K562 (cell line): ENCODE measurements around the gene DOCK6. TPM values are rescaled to one million over a fixed set of nuclear protein-coding genes. Genes with fewer than 3 reads are reported as not detected.

Source experiments
- ASH1L ChIP-seq: fragments of 450-650 bp; IDR thresholded peaks from 2 replicates; pipeline ENCODE4 v1.6.1; 2018; ENCODE audit warnings: borderline replicate concordance, mild to moderate bottlenecking, low read depth; ENCODE audit not compliant: partially characterized antibody
- CREB1 ChIP-seq, 2 experiments: sonication (generic) in 1 of 2; formaldehyde crosslinking in 1 of 2; IDR thresholded peaks; 2 replicates each; pipeline versions ENCODE4 v1.6.1 to v1.8.0; 2012 to 2022; ENCODE audit warnings: inconsistent platforms in 1 of 2, mild to moderate bottlenecking in 1 of 2, missing genetic modification reagents in 1 of 2, moderate library complexity in 1 of 2
- ELK1 ChIP-seq: sonication (generic); formaldehyde crosslinking; IDR thresholded peaks from 2 replicates; pipeline ENCODE4 v1.8.1; 2022; ENCODE audit warnings: missing genetic modification reagents
- FUS ChIP-seq: fragments of 200-400 bp; formaldehyde crosslinking; optimal IDR thresholded peaks from 2 replicates; pipeline ENCODE3; 2017; ENCODE audit warnings: low read depth, low read length
- HBP1 ChIP-seq: fragments of 450-650 bp; formaldehyde crosslinking; IDR thresholded peaks from 2 replicates; pipeline ENCODE4 v1.4.0; 2022; ENCODE audit warnings: missing genetic modification characterization
- HMGXB4 ChIP-seq: sonication (generic); formaldehyde crosslinking; IDR thresholded peaks from 2 replicates; pipeline ENCODE4 v1.8.1; 2023; ENCODE audit warnings: mild to moderate bottlenecking, missing genetic modification reagents
- NUFIP1 ChIP-seq: fragments of 450-650 bp; IDR thresholded peaks from 2 replicates; pipeline ENCODE4 v1.6.1; 2018; ENCODE audit not compliant: partially characterized antibody
- POLR2AphosphoS5 ChIP-seq: IDR thresholded peaks from 2 replicates; pipeline ENCODE4 v1.6.1; 2011; ENCODE audit warnings: mild to moderate bottlenecking, low read depth, low read length, moderate library complexity; ENCODE audit not compliant: control insufficient read depth, insufficient read depth
- PTRF ChIP-seq: fragments of 450-650 bp; IDR thresholded peaks from 2 replicates; pipeline ENCODE4 v1.6.1; 2016; ENCODE audit warnings: mild to moderate bottlenecking, missing genetic modification characterization, missing compliant biosample characterization
- RB1 ChIP-seq: fragments of 450-650 bp; IDR thresholded peaks from 2 replicates; pipeline ENCODE4 v1.6.1; 2017; ENCODE audit warnings: low read depth, mild to moderate bottlenecking
- RBBP5 ChIP-seq: fragments of 200-600 bp; sonication (generic); IDR thresholded peaks from 2 replicates; pipeline ENCODE4 v1.6.1; 2012; ENCODE audit warnings: borderline replicate concordance, mild to moderate bottlenecking, low read length, control low read depth, inconsistent platforms; ENCODE audit not compliant: insufficient read depth, poor library complexity, severe bottlenecking
- ZKSCAN8 ChIP-seq: fragments of 200-800 bp; sonication (Bioruptor generic); IDR thresholded peaks from 2 replicates; pipeline ENCODE4 v1.6.1; 2016; ENCODE audit warnings: missing genetic modification characterization, missing compliant biosample characterization
- ZMIZ1 ChIP-seq, 2 experiments: fragments of 150-350 bp in 1 of 2; IDR thresholded peaks; 2 replicates each; pipeline ENCODE4 v1.6.1; 2012 to 2016; ENCODE audit warnings: low read depth in 2 of 2, low read length in 2 of 2, mild to moderate bottlenecking in 1 of 2, moderate library complexity in 1 of 2
- ZNF121 ChIP-seq: sonication (generic); formaldehyde crosslinking; conservative IDR thresholded peaks from 2 replicates; pipeline ENCODE4 v1.8.0; 2022; ENCODE audit warnings: missing genetic modification reagents
- ZNF445 ChIP-seq: fragments of 250-450 bp; sonication (Bioruptor Pico); IDR thresholded peaks from 2 replicates; pipeline ENCODE4 v1.4.0; 2020; ENCODE audit warnings: low read depth, mild to moderate bottlenecking, moderate library complexity
- polyA plus RNA-seq, 8 experiments: library from polyadenylated mRNA; depleted of rRNA in 4 of 8; stranded (reverse) in 5 of 8; unstranded in 3 of 8; fragments of >200 nt; fragmentation: Nextera tagmentation in 2 of 8; fragmentation: Illumina TruSeq in 1 of 8; extraction: Ambion mirVana in 2 of 8; extraction: Trizol in 1 of 8; gene quantifications; 2 replicates each; pipeline versions ENCODE4 v1.2.1 to v1.2.3, GENCODE V29; 2011 to 2014; ENCODE audit warnings: inconsistent platforms in 1 of 8, missing spikeins in 1 of 8
- total RNA-seq, 7 experiments: library from RNA; depleted of rRNA in 6 of 7; stranded (reverse); fragments of >200 nt in 6 of 7; fragmentation: Illumina TruSeq in 2 of 7; extraction: Trizol in 2 of 7; gene quantifications; 2 replicates each; pipeline versions ENCODE4 v1.2.1 to v1.2.3, GENCODE V29; 2011 to 2021; ENCODE audit warnings: low replicate concordance in 1 of 7

Gene DOCK6
- total and polyA plus RNA-seq, 9 of the 15 experiments (the other 6 are each of a cell fraction or from before 2014, with no cell fraction given), result 0.35 to 19.3 (median 3.8) TPM

GRCh38 chr19:11197291-11198174, 64.8 kb downstream of the DOCK6 start, which contains the start of gene KANK2 (continued):
- TF ChIP-seq ZMIZ1 (IDR thresholded peaks at IDR 0.05; ENCODE audit: low read depth in 2 of 2, low read length in 2 of 2), result no peak
- no peak for TF ChIP-seq ZNF445 (CRISPR knock-in tag)
- TF ChIP-seq ELK1, result no peak
- TF ChIP-seq ASH1L, result no peak
- TF ChIP-seq HBP1, result no peak
- TF ChIP-seq NUFIP1, result no peak
- TF ChIP-seq RB1, result peak; percentile 81
- TF ChIP-seq ZKSCAN8, result no peak
- 0 out of 2 replicates have a peak, but pooled peaks have one; percentile 25 for TF ChIP-seq POLR2AphosphoS5
- TF ChIP-seq FUS, result peak; percentile 17
- no peak for TF ChIP-seq ZNF121 (CRISPR knock-in tag)
- peak; percentile 29 for TF ChIP-seq RBBP5
- no peak for TF ChIP-seq HMGXB4 (CRISPR knock-in tag)
- TF ChIP-seq PTRF (tag), result no peak
- no peak; the same call in 1 of the 2 replicates for TF ChIP-seq CREB1 (IDR thresholded peaks at IDR 0.05)
- no peak for TF ChIP-seq CREB1 (CRISPR knock-in tag; IDR thresholded peaks at IDR 0.05)
